Measurements from ENCODE around the gene ASCL3.
A peak's percentile ranks its signal among the peaks of the same experiment; 100 is the strongest.

Gene ASCL3

DNA sequence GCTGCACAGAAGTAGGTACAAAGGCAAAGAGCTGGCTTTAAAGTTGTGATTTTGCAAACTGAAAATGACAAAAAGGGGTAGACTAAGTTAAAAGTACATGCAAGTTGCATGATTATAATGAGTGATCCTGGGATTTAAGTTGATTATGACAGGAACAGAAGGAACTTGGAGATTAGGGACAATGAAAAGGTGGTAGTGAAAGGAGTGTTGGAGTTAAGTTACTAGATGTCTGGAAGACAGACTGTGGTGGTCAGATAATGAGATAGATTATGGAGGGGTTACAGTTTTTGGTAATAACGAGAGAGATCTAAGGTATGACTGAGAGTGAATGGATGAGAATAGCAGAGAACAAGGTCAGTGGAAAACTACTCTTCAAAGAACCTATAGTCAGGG is 29.1 kb upstream of the ASCL3 start:
- TF ChIP-seq CTCF (IDR thresholded peaks at IDR 0.05; ENCODE audit: poor library complexity, severe bottlenecking), result no peak
- Histone ChIP-seq H3K4me1 (ENCODE audit: insufficient read depth, poor library complexity, severe bottlenecking) (no peaks in the 10 kb centered on the region), H3K9me3 (ENCODE audit: severe bottlenecking) (no peaks in the 10 kb centered on the region), H3K27ac (ENCODE audit: poor library complexity, severe bottlenecking) (no peak overlapping the region), H3K27me3 (ENCODE audit: insufficient read depth, poor library complexity, severe bottlenecking) (no peaks in the 10 kb centered on the region), H3K4me3 (ENCODE audit: severe bottlenecking) (no peak overlapping the region), H3K36me3 (ENCODE audit: low read depth) (peaks cover 9% of the 10 kb centered on the region)
- DNase-seq (ENCODE audit: low spot score) (no peak), ATAC-seq (ENCODE audit: low read depth) (no peak)

DNA sequence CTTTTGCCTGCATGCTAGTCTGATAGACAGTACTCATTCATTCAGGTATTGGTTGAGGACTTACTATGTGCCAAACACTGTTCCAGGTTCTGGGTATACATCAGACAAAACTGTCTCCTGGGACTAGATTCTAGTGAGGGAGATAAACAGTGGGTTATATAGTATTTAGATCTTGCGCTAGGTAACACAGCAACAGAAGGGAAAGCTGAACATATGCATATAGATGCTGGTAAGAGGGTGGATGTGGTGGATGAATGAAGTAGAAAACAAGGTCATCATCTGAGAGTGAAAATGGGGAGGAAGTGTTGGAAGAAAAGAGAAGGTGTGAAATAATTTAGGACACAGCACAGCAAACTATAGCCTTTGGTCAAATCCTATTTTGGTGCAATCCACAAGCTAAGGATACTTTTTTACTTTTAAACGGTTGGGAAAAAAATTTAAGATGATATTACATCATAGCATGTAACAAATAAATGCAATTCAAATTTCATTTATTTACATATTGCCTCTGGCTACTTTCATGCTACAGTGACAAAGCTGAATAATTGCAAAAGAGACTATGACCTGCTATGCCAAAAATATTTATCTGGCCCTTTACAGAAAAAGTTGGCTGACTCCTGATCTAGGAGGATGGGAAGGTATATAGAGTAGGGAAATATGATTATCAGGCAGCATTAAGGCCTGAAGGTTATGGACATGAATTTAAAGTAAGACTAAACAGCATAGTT is 28.5 kb upstream of the ASCL3 start:
- TF ChIP-seq CTCF (IDR thresholded peaks at IDR 0.05; ENCODE audit: poor library complexity, severe bottlenecking), result no peak
- ATAC-seq (ENCODE audit: low read depth) (no peak), DNase-seq (ENCODE audit: low spot score) (no peak)
- Histone ChIP-seq H3K9me3 (ENCODE audit: severe bottlenecking) (no peaks in the 10 kb centered on the region), H3K27ac (ENCODE audit: poor library complexity, severe bottlenecking) (no peak overlapping the region), H3K4me1 (ENCODE audit: insufficient read depth, poor library complexity, severe bottlenecking) (no peaks in the 10 kb centered on the region), H3K27me3 (ENCODE audit: insufficient read depth, poor library complexity, severe bottlenecking) (no peaks in the 10 kb centered on the region), H3K36me3 (ENCODE audit: low read depth) (peaks cover 9% of the 10 kb centered on the region), H3K4me3 (ENCODE audit: severe bottlenecking) (no peak overlapping the region)

DNA sequence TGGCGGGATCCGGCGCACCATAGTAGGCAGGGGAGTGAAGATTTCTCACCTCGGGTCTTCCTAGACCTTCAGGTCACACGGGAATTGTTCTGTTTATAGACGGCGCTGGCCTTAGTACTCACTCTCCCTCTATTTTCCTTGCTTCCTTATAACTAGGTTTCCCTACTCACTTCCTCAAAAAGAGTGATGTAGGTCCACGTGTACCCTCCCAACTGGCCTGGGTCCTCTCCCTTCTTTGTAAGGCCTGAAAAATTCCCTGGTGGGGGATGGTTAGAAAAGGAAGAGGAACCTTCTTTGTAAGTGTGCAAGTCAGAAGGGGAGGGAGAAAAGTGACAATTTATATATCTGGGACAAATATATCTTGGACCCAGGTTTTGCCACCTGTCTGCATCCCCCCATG is 24.4 kb upstream of the ASCL3 start:
- Histone ChIP-seq H3K27me3 (ENCODE audit: insufficient read depth, poor library complexity, severe bottlenecking) (no peaks in the 10 kb centered on the region), H3K4me1 (ENCODE audit: insufficient read depth, poor library complexity, severe bottlenecking) (peaks cover 11% of the 10 kb centered on the region), H3K9me3 (ENCODE audit: severe bottlenecking) (no peaks in the 10 kb centered on the region), H3K4me3 (ENCODE audit: severe bottlenecking) (no peak overlapping the region), H3K27ac (ENCODE audit: poor library complexity, severe bottlenecking) (no peak overlapping the region), H3K36me3 (ENCODE audit: low read depth) (peaks cover 11% of the 10 kb centered on the region)
- no peak for DNase-seq (ENCODE audit: low spot score)
- TF ChIP-seq CTCF (IDR thresholded peaks at IDR 0.05; ENCODE audit: poor library complexity, severe bottlenecking), result no peak
- no peak for ATAC-seq (ENCODE audit: low read depth)

GRCh38 chr11:8964324-8965320 is 21.8 kb upstream of the ASCL3 start, which contains the start of gene TMEM9B:
TSS of gene TMEM9B (minus strand) at chr11:8964442. CDS start at chr11:8964313, 129 bp downstream.
- no peak for TF ChIP-seq CTCF (IDR thresholded peaks at IDR 0.05; ENCODE audit: poor library complexity, severe bottlenecking)
- peak within 1 kb of the TSS; percentile 76 for H3K27ac ChIP-seq (ENCODE audit: poor library complexity, severe bottlenecking)

More at GRCh38 chr11:8964324-8965320, 21.8 kb upstream of the ASCL3 start, which contains the start of gene TMEM9B:
- H3K4me1 ChIP-seq (ENCODE audit: insufficient read depth, poor library complexity, severe bottlenecking), result peaks cover 12% of the 10 kb centered on the region
- DNase-seq (ENCODE audit: low spot score) (peak; percentile 89), ATAC-seq (ENCODE audit: low read depth) (peak; percentile 89)
- peaks cover 15% of the 10 kb centered on the region for H3K36me3 ChIP-seq (ENCODE audit: low read depth)
- peak within 1 kb of the TSS; percentile 91 for H3K4me3 ChIP-seq (ENCODE audit: severe bottlenecking)
- H3K27me3 ChIP-seq (ENCODE audit: insufficient read depth, poor library complexity, severe bottlenecking), result no peaks in the 10 kb centered on the region
- no peaks in the 10 kb centered on the region for H3K9me3 ChIP-seq (ENCODE audit: severe bottlenecking)
